GM23248 (cell line): Measurements from ENCODE around the gene MYO1D.

Experiments
- EZH2 ChIP-seq: fragments of 200-600 bp; sonication (generic); IDR thresholded peaks from 2 replicates; pipeline ENCODE4 v1.6.1; 2018; ENCODE audit warnings: antibody characterized with exemption, mild to moderate bottlenecking; ENCODE audit not compliant: insufficient read depth, poor library complexity, severe bottlenecking
- EZH2phosphoT487 ChIP-seq: fragments of 200-600 bp; sonication (generic); IDR thresholded peaks from 2 replicates; pipeline ENCODE4 v1.6.1; 2018; ENCODE audit warnings: antibody characterized with exemption, moderate library complexity, mild to moderate bottlenecking, low read depth; ENCODE audit not compliant: insufficient read depth

GRCh38 chr17:32475258-32475657 is 401.7 kb downstream of the MYO1D start:
- TF ChIP-seq EZH2phosphoT487 (no peak), EZH2 (no peak)
